ENCODE data around the gene KRI1.

KRI1 gene
- total RNA-seq: 45.2 to 65.4 reads per million in 2 donors

DNA sequence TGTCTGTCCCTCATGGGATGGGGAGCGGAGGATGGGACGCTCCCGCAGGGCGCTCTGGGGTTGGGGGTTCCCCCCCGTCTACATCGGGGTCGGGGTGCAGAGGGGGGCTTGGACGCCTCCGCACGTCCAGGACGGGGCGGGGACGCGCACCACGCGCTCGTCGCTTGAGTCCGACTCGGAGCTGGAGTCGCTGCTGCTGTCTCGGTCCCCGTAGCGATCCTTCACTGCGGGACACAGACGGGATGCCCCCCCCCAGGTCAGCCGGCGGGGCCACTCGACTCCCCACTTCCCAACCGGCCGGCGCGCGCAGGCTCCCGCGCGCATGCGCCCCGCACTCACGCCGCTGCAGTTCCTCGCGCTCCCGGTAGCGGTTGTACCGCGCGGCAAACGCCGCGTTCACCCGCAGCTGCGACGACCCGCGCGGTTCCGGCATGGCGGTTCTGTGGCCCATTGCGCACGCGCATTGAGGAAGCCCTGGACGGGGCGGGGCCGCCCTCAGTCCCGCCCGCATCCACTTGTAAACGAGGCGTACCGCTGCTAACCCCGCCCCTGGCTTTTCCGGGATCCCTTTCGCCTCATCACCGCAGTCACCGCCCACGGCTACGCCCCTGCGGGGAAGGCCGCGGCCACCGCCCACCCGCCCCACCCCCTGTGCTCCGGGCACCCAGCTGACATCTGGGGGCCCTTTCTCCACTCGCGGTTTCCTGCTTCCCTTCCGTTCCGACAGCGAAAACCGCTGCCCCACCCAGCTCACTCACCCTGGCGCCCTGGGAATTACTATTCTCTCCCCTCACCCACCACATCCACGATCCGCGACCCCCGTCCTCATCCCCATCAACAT, at the start of gene KRI1:
KRI1 (minus strand) TSS at position 444 of the 841 bp plus-strand sequence; CDS start at position 433, 11 bp downstream.
- peak; percentile 93 to 99 (median 98) for DNase-seq

DNA sequence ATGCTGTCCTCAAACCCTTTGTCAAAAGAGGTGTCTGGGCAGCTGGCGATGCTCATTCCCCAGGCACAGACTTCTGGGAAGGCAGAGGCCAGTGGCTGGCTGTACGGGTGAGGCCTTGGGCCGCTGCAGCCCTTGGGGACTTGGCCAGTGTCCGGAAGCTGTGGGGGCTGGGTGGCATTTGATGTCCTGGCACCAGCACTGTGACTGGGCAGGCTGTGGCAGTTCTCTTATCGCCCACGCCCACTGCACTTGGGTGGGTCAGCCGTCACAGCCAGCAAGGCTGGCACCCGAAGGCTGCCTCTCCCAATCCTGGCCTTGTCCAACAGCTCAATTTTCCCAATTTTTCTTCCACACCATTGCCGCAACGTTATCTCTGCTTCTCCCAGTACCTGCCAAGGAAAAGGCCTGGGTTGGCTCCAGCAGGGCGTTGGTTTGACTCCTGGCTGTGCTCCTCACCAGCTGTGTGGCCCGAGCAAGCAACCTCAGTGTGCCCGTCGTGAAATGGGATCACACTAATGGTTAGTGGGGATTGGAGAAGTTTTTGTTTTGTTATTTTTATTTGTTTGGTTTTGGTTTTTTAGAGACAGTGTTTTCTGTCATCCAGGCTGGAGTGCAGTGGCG, 46.8 kb upstream of the KRI1 start:
- no peak for DNase-seq

DNA sequence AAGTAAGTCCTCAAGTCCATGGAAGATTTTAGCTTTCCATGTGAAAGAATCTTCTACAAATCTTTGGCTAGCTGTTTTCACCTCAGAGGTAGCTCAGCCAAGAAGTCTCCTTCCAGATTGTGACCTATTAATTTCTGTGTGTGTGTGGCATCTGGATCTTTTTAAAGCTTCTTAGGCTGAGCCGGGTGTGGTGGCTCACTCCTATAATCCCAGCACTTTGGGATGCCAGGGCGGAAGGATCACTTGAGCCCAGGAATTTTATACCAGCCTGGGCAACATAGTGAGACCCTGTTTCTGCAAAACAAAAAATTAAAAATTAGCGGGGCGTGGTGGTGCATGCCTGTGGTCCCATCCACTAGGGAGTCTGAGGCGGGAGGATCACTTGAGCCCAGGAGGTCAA, 46.1 kb upstream of the KRI1 start:
- no peak for DNase-seq

DNA sequence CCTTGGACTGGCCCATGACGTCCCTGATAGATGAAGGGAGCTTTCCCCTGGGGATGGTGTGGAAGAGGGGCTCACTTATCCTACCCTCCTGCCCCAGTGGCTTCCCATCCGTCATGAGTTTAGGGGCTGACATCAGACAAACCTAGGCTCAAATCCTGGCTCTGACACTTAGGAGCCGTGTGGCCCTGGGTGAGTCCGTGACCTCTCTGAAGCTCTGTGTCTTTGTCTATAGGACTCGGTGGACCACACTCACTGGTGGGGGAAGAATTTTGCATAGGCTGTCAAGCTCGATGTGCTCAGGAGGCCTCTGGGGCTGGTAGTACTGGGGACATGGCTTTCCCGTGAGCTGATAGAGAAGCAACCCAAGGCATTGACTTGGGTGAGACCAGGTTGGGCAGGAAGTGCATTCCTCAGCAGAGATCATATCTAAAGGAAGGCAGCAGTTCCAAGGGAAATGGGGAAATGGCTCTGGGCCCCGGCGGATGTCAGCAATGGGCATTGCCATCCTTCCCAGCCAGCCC, 38.7 kb upstream of the KRI1 start:
- DNase-seq: peak in 1 of 5 experiments; percentile 27

DNA sequence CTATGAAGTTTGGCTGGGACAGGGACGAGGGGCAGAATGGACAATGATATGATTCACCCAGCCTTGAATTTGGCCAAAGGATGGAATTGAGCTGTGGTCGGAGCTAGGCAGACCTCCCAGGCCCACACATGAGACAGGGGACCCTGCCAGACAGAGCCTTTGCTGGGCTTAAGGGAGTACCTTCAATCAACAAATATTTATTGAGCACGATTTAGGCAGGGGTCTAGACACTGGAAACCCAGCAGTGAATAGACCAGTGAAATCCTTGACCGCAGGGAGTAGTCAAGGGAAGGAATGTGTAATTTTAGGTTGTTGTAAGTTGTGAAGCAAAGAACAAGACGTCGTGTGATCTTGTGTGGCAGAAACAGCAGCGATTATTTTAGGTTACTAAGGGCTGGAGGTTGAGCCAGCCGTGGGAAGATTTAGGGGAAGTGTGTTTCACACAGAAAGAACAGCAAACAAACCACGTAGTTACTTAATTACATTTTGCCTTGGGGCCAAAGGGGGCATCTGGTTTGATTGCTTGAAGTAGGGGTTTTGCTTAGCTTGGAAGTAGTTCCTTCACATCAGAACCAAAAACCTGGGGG, 38.2 kb upstream of the KRI1 start:
- DNase-seq: peak in 2 of 5 experiments; percentile 34 to 61

DNA sequence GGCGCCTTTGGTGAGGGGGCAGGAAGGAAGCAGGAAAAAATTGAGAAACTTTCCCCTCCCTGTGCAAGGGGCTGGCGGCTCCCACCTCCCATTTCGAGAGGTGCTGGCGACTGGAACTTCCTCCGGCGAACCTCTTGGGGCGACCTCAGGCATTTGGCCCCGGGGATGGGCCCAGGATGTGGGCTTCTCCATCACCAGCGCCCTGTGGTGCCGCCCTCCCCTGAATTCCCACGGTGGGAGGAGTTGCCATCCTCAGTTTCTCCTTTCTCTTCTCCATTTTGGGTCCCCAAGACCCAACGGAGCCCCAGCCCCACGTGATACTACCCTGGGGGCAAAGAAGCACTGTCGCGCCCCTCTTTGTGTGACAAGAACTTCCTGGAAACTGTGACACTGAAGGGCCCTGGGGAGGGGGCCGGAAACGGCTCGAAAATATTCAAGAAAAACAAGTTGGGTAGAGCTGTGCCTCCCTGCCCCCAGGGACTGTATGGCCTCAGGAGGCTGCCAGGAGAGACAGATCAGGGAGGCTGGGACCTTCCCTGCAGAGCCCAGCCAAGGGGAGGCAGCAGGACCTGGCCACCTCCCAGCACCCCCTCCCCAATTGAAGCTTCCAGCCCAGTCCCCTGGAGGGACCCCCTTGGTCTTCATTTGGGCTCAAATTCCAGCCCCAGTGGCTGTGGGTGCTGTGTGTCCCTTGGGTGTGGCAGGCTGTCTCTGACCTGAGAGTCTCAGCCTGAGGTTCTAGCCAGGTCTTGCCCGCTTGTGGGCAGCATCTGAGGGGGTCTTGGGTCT, 37.5 kb upstream of the KRI1 start:
- DNase-seq: peak; percentile 36 to 91 (median 68)

DNA sequence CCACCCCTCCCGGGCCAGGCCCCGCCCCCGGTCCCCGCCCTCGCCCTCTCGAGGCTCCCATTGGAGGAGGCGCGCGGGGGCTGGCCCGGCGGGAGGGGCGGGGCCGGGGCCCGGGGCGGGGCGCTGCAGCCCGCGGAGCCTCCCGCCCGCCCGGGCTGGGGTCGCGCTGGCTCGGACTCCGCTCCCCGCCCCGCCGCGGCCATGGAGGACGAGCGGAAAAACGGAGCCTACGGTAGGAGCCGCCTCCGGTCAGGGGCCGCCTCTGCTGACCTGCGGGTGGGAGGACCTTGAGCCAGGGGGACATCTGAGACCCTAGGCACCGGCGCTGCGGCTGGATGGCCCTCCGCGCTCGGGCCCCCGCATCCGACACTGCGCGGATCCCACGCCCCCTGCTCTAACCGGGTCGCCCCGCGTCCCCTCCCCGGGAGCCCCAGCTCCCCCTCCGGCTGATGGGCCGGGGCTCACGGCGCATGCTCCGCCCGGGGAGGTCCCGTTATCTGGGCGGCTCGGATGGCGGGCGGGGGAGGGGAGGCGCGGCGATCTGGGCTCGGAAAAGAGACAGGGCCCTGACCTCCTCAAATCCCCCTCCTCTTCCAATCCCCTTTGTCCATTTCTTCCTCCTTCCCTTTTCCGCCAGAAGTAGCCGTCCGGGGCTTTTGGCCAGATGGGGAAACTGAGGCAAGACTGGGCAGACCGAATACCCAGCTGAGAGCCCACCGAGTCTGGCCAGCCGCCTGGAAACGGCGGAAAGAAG, 36.7 kb upstream of the KRI1 start:
- DNase-seq: peak; percentile 67 to 86 (median 83)

DNA sequence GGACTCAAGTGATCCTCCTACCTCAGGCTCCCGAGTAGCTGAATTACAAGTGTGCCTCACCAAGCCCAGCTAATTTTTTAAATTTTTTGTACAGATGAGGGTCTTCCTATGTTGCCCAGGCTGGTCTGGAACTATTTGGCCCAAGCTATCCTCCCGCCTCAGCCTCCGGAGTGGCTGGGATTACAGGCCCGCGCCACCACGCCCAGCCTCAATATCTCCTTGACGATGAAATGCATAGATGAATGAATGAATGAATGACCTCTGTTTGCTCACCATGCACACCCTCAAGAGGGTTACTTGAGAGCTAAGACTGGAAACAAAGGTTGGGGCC, 36.2 kb upstream of the KRI1 start:
- DNase-seq: no peak

DNA sequence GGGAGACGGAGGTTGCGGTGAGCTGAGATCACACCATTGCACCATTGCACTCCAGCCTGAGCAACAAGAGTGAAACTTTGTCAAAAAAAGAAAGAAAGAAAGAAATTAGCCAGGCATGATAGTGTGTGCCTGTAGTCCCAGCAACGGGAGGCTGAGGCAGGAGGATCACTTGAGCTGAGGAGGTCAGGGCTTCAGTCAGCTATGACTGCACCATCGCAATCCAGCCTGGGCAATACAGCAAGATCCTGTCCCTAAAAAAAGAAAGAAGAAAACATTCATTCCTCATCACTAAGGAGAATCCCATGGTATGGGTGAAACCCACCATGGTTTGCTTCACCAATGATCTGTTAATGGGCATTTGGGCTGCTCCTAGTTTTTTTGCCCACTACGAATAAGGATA, 34.3 kb upstream of the KRI1 start:
- no peak for DNase-seq

DNA sequence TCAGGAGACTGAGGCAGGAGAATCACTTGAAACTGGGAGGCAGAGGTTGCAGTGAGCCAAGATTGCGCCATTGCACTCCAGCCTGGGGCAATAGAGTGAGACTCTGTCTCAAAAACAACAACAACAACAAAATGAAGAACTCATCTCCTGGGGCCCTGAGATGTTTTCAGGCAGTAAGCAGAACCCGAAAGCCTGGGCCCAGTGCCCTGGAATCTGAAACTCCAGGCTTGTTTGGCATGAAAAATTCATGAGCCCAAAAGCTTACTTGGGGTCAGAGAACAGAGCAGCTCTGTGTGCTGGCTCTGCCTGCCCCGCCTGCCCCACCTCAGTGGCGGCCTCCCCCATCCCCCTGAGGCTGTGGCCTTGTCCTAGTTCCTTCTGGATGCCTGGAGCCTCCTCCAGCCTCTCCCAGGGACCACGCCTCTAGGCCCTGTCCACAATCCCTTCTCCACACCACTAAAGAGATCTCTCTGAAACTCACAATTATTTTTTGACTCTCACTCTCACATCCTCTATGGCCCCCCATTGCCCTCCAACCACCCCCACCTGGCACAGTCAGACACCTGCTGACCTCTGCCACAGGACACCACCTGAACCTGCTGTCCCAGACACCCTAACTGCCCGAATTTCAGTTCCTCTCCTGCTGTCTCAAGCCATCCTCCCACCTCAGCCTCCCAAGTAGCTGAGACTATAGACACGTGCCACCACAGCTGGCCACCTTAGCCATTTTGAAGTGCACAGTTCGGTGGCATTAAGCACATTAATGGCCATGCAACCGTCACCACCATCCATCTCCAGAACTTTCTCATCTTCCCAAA, 28.2 kb upstream of the KRI1 start:
- DNase-seq: no peak

DNA sequence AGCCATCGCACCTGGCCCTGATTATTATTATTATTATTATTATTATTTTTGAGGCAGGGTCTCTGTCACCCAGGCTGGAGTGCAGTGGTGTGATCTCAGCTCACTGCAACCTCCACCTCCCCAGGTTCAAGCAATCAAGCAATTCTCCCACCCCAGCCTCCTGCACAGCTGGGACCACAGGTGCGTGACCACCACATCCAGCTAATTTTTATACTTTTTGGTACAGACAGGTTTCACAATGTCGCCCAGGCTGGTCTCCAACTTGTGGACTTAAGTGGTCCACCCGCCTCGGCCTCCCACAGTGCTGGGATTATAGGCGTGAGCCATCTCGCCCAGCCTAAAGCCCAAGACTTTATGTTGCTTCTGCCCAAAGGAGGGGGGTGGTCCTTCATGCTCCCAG, 27.3 kb upstream of the KRI1 start:
- no peak for DNase-seq

DNA sequence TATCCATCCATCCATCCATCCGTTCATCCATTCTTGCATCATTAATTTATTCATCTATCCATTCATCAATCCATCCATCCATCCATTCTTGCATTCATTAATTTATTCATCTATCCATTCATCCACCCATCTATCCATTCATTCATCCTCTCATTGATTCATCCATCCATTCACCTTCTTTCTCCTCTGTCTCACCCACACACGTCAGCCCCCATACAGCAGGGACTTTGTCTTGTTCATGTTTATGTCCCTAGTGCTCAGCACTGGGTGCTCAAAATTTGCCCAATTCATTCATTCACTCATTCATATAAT, 22.0 kb upstream of the KRI1 start:
- DNase-seq: no peak

DNA sequence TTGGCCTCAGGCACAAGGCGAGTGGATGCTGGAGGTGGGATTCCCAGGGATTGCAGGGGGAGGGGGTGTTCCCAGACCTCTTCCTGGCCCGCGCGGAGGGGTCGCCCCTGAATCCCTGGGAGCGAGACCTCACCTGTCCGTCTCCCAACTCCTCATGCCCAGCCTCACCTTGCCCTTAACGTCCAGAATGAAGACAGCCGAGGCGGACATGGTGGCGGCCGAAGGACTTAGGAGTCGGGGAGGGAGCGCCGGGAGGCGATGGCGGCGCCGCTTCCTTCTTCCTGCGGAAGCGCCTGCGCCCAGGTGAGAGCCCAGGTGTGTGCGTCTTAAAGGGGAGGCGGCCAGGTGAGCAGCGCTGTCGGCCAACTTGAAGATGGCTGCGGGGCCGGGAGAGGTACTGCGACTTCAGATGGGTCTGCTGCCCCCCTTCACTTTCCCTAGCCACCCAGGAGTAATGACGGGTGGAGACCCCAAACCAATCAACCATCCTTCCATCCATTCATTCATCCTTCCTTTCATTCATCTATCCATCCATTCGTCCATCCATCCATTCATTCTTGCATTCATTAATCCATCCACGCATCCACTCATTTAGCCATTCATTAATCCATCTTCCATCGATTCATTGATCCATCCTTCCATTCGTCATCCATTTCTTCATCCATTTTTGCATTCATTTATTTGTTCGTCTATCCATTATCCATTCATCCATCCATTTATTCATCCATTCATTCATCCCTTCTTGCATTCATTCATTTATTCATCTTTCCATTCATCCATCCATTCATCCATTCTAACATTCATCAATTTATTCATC, 21.4 kb upstream of the KRI1 start, which contains the start of gene AP1M2:
AP1M2 (minus strand) TSS at position 291 of the 817 bp plus-strand sequence; CDS start at position 210, 81 bp downstream.
- no peak for DNase-seq

DNA sequence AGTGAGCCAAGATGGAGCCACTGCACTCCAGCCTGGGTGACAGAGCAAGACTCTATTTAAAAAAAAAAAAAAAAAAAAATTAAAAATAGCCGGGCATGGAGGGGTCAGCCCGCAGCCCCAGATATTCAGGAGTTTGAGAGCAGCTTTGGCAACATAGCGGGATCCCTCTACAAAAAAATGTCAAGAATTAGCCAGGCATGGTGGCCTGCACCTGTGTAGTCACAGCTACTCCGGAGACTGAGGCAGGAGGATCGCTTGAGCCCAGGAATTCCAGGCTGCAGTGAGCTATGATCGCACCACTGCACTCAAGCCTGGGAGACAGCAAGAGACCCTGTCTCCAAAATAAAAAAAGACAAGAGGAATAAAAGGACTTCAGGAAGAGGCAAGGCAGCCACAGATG, 20.6 kb upstream of the KRI1 start:
- DNase-seq: no peak

DNA sequence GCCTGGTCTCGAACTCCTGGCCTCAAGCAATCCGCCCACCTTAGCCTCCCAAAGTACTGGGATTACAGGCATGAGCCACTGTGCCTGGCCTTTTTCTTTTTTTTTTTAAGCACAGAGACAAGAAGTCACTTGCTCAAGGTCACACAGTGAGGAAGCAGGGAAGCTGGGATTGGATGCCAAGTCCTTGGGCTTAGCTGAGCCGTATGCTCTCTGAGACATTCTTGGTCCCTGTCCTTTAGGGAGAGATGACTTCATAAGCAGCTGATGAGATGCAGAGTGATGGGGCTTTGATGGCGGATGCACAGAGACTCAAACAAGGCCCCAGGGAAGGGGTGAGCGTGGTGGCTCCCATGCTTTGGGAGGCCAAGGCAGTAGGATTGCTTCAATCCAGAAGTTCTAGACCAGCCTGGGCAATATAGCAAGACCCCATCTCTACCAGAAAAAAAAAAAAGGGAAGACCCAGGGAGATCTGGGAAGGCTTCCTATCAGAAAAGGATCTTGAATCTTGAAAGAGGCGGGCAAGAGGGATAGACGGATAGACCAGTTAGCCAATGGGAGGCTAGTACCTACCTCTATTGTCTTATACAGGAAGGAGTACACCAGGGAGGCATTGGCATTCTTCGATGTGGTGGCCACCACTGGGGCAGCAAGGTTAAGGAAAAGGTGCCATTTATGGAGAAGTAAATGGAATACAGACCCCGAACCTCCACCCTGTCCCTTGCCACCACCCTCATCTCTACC, 17.4 kb upstream of the KRI1 start:
- DNase-seq: no peak

DNA sequence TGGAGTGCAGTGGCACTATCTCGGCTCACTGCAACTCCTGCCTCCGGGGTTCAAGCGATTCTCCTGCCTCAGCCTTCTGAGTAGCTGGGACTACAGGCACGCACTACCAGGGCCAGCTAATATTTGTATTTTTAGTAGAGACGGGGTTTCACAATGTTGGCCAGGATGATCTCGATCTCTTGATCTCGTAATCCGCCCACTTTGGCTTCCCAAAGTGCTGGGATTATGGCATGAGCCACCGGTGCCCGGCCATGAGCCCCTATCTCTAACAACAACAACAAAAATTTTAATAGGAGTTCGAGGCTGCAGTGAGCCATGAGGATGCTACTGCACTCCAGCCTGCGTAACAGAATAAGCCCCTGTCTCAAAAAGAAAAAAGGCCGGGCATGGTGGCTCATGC, 16.3 kb upstream of the KRI1 start:
- DNase-seq: no peak

DNA sequence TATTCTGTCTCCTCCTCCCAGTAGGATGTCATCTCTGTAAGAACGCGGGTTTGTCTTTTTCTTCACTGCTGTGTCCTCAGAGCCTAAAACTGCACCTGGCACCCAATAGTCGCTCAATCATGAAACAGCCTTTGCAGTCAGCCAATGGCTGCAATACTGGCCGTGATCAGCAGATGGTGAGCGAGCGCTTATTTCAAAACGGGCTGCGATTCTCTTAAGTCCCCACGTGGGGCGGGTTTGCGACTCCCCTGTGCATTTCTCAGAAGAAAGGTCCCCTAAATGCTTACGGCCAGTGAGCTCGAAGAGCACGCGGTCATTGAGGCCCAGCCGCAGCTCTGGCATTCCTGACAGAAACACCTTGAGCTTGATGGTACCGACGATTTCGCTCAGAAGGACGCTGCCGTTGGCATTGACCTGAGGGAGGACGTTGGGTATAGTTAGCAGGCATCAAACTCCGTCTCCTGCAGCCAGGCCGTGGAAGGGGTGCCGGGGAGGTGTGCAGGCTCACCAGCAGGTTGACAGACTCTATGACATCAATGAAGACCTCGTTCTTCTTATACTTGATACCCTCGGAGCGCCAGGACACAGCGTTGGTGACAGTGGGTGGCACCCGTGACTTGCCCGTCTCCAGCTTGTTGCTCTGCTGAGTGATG, 15.3 kb upstream of the KRI1 start:
- peak; percentile 67 to 90 (median 80) for DNase-seq

DNA sequence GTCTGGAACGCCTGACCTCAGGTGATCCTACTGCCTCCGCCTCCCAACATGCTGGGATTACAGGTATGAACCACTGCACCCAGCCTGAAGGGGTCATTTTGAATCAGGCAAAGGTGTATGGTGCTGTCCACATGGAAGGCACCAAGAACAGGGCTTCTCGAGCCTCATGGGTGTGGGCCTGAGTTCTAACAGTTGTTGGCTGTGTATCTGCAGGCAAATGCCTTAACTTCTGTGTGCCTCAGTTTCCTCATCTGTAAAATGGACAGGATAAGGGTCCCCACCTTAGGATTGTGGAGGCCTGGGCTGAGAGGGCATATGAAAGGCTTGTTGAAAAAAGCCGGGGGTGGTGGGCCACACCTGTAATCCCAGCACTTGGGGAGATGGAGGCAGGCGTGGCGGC, 12.1 kb upstream of the KRI1 start:
- no peak for DNase-seq
